Effector CD8-positive, alpha-beta T cell (primary cell): ENCODE measurements around the gene SERBP1.
"Not testable (repeated sequence)": the region's sequence is repeated elsewhere in the genome, so short reads cannot be mapped to it uniquely, and the experiment has no call there.

Source experiments
- DNase-seq: peaks from one replicate; lab custom pipeline; 2025; lab: John Stamatoyannopoulos, UW

Gene SERBP1

DNA sequence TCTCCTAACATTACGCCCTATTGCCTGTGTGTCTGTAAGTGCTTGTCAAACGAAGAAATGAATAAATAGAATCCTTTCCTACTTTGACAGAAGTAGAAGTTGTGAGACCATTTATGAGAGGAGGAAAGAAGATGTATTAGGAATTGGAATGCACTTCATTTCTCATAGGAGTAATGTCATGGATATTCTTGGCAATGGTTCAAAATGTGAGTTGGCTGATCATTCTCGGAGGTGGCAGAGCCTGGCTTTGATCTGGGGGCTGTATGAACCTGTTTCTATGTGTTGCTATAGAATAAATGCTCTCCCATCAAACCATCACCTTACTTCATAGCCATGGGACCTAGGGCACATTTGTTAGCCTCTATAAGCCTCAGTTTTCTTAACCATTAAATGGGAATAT is 10.1 kb upstream of the SERBP1 start:
- no peak for DNase-seq

DNA sequence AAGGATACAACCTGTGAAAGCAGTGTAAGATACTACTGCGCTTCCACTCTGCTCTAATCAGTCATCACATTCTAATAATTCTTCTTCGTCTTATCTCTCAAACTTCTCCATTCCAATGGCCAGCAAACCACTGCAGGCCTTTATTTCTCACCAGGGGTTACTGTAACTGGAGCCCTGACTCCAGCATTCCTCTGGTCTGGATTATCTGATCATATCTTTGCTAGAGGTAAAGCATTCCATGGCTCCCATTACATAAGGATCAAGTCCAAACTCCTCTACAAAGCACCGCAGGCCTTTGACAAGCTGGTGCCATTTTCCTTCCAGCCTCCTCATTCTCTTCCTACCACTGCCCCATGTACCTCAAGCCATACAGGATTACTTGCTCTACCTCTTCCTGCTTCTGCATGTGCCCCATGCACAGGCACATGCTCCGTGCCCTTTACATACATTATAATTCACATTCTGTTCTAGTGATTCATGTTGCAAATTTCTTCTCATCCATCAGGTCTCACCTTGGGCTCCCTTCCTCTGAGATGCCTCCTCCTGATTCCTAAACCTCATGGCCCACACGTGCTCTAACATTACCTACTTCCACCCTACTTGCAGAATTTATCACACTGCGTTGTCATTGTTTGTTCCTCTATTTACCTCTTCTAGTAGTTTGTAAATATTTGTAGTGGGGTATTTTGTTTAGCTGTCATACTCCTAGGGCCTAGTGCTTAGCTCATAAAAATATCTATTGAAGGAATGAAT is 9.3 kb upstream of the SERBP1 start:
- no peak for DNase-seq

DNA sequence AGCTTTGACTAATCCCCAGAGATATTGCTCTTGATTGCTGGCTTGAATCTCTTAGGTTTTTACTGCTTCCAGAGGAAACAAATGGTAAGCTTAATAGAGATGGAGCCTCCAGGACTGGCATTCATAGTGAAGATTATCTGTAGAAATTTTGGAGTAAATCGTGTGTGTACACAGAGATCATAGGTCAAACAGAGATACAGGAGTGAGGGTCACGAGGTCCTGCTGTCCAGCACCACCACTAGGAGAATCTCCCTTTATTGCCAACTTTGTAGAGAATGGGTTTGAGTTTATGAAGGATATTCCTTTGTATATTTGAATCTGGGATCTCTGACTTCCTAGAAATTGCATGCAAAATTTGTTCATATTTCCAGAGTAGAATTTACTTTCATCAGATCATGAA is 7.8 kb upstream of the SERBP1 start:
- DNase-seq = no peak

DNA sequence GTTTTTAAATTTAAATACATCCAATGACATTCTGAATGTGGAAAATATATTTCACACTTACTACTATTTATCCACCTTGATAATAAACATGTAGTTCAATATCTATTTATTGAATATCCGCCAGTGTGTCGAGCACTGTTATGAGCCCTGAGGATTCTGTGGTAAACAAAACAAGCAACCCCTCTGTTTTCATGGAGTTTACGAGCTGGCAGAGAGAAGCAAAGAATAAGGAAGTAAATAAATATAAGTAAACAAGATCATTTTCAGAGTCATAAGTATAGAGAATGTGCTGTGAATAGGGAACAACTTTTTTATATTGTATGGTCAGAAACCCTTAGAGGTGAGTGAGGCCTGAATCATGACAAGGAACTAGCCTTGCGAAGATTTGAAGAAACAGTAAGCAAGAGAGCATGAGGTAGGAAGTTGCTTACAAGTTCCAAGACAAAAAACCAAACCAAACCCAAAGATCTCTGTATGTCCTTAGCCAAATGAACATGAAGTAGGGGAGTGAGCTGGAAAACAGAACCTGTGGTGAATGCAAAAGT is 6.4 kb upstream of the SERBP1 start:
- no peak for DNase-seq

DNA sequence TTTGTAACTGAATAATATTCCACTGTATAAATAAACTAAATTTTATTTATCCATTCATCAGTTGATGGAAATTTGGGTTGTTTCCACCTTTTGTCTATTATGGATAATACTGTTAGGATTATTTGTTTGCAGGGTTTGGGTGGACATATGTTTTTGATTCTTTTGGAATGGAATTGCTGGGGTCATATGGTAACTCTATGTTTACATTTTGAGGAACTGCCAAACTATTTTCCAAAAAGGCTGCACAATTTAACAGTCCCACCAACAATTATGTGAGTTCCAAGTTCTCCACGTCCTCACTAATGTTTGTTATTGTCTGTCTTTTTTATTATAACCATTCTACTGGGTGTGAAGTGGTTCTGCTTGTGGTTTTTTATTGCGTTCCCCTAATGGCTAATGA is 4.3 kb upstream of the SERBP1 start:
- DNase-seq = no peak

DNA sequence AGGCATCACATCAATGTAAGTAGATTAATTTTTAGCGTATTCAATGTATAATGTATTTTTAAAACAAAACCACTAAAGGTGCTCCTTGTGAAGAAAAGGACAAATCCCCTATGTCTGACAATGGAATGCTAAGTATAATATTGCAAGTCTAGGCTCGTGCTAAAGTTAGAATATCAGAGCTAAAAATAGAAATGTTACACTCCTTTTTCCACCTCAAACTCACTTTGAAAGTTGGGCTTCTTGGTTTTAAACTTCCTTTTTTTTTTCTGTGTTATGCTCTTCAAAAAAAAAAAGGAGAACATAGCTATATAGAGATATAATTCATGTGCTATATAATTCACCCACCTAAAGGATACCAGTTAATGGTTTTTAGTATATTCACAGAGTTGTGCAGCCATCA is 3.6 kb upstream of the SERBP1 start:
- no peak for DNase-seq

DNA sequence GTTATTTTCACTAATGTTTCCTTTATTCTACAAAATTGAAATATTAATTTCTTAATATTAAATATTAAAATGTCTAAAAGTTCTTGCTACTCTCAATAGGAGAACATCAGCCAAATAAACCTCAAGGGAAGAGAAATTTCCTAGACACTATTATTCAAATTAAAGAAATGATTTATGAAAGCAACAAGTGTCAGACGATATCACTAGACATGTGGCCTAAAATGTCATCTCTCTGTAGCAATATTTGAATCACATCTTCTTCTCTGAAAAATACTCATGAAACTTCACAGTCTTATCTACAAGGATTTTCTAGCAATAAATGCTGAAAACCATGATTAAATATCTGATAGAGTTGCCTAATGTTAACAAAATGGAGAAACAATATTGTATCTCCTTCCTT is 2.5 kb upstream of the SERBP1 start:
- DNase-seq = no peak

DNA sequence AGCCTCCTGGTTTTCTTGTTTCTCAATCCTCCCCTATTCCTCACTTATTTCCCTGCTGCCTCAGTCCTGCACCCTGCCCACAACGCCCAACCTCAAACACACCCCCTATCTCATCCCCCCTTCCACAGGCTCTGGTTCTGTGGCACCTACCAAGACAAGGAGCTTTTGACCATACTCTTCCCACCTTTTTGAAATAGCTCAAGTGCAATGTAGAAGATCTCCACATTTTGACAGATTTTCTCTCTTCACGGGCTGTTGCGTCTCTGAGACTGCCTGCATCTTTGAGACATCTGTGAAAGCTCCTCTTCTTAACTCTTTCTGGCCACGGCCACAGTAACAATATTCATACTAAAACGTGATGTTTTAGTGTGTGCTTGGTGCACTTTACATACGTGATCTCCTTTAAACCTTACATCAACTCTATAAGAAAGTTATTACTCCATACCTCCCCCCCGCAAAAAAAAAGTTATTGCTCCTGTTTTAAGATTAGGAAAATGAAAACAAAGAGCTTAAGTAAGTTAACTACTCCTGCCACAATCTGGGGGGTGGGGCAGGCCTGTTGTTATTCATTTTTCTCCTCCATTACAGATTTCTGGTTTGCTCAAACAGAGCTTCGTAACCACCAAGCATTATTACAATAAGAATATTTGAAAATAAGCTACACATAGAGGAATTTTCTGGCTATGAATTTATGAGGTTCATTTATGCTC is 1.8 kb upstream of the SERBP1 start:
- DNase-seq = no peak

DNA sequence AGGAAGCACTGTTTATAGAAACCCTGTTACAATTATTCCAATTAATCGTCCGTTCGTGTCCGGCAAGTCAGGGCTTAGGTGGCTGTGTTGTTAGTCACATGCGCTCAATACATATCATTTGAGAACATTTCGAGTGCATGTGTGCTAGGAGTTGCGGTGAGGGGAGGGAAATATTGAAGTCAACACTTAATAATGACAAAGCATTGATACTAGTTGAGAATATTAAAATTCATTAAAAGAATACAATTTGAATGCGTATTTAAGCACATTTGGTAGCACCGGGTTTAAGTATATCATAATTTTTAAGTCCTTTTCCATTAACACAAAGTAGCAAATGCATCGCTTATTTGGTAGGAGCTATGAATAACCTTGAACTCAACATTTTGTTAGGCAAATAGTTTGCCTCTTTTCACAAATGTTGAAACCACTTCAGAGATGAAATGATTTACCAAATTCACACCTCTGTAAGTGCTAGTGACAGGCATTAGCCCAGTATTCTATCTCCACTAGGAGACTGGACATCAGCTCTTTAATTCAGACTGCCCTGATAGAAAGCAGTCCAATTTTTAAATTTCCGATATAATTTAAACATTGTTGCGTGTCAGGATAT is 1.1 kb upstream of the SERBP1 start:
- DNase-seq = no peak

DNA sequence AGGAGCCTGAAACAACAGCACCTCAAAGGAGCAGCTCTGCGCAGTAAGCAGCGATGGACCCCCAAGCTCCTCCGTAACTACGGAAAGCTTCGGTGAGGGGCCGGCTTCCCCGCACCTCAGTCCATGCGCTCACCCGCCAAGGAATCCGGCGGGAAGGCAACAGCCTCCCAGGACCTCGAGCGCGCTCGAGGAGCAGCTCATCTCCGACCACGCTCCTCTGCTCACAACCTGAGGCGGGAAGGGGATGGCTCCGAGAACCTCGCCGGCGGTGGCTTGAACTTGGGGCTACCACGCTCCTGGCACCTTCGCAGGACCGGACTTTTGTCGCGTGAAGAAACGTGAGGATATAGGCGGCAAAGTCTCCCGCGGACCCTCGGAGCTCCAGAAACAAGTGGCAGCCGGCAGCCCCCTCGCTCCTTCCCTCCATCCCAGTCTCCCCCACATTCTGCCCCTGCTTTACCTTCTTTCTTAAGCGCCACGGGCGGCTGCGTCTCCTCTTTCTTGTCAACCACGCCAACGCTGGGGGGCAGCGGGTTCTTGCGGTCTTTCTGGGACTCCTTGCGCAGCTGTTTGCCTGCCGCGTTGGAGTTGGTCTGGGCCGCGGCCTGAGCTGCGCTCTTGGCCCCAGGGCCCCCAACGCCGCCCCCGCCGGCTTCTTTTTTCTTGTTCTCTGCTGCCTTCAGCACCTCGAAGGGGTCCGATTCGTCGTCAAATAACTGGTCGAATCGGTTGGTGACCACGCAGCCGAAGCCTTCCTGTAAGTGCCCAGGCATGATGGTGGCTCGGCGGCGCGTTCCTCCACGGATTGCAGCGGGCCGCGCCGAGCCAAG is 459 bp downstream of the SERBP1 start:
- DNase-seq = no peak

DNA sequence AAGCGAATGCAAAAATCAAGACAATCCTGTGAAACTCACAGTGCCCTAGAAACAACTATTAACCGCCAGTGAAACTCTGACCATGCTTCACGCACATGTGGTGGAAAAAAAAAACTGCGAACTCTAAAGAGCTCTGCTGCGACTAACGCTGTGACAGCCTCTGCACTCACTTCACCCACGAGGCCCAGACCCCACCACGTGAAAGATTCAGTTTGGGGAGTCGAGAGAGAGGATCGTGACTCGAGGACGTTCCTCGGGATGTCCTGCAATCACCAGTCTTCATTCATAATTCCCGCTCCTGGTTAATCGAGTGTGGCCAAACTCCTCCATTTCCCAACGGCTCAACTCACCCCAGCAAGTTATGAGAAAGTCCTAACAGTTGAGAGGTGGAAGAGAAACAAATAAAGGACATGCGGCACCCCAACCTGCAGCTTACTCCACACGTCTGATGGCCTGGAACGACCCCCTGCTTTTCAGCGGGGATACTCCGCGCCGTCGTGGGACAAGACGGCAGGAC is 1.1 kb downstream of the SERBP1 start:
- no peak for DNase-seq

DNA sequence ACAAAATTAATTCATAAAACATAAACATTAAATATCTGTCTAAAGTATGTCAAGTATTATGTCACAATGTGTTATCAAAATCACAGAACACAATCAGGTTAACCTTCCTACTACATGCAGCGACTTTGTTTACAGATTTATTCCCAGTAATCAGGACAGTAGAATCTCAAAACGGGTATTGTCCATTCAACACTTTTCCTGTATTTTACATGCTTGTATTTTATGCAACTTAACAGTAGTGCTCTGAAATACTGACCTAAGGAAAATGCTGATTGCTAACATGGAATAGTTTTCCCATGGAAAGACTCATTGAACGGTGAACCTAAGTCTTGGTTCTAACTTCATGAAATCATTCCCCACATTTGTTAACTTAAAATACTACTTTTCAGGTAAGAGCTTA is 2.3 kb downstream of the SERBP1 start:
- DNase-seq = no peak

DNA sequence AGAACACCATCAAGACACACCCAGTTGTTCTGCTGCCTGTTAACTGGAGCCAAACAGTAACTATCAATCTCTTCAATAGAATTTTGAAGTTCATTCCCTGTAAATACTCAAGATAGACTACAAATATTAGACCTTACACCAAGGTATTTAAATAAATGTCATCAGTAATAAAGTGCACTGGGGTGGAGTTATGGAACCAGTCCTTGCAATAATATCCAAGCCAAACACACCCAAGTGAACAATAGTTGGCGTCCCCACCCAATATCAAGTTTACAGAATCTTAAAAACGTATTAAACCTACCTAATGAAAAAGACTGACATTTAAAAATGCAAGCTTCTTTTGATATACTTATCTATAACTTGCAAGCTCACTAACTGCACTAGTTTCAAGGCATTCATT is 2.7 kb downstream of the SERBP1 start:
- DNase-seq = no peak

DNA sequence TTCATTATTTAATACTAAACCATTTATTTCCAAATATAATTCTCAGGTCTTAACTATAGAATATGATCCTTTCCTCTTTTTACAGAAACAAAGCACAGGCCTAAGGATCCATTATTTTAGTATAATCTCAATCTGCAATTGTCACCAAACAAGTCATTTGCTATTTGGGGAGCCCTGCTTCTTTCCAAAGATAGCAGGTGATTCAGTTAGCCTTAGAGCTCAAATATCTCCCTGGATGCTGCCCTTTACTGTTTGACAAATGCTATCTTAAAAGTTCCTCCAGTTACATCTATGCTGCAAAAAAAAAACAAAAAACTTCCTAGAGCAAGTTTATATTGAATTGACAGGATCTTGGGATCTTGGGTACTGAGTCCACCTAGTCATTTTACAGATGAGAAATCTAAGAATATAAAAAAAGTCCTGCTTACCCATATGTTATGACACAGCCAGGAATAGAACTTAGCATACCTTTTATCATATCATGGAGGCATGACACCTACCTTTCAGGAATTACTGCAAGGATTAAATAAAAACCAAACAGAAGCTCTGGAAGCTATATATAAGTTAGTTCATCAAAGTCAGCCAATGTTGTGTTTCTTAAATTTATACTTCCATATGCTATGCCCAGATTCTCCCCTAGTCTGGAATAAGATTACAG is 9.2 kb downstream of the SERBP1 start:
- no peak for DNase-seq

DNA sequence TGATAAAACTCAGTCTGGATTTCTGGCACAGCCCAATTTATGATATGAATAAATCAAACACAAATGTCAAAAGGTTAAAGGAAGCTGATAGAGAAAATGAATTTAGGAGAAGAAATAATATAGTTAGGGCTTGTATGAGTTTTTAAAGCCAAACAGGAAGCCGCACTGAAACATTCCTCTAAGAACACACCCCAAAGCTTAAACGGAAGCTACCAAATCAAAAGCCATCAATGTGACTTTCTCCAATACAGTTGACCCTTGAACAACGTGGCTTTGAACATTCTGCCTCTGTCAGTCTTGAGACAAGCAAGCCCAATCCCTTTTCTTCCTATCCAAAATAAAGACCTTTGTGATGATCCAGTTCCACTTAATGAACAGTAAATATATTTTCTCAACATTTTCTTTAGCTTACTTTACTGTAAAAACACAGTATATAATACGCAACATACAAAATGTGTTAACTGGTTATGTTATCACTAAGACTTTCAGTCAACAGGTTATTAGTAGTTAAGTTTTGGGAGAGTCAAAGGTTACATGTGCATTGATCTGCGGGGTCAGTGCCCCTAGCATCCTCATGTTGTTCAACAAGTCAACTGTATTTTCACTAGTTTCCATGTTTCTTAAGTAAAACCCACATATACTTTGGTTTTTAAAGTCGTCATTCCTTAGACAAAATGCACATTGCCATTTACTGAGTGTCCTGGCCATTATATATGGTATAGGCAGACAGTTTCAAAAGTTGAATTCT is 11.2 kb downstream of the SERBP1 start:
- no peak for DNase-seq

DNA sequence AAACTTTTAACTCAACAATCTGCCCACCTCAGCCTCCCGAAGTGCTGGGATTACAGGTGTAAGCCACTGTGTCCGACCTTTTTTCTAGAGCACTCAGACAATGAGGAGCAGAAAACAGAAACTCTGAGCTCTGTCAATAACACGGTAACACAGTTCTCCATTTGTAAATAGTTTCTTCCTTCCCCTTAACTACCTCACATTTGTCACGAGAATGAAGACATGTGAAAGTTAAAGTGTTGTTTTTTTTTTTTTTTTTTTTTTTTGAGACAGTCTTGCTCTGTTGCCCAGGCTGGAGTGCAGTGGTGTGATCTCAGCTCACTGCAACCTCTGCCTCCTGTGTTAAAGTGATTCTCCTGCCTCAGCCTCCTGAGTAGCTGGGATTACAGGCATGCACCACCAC is 12.5 kb downstream of the SERBP1 start:
- DNase-seq = not testable (repeated sequence)

DNA sequence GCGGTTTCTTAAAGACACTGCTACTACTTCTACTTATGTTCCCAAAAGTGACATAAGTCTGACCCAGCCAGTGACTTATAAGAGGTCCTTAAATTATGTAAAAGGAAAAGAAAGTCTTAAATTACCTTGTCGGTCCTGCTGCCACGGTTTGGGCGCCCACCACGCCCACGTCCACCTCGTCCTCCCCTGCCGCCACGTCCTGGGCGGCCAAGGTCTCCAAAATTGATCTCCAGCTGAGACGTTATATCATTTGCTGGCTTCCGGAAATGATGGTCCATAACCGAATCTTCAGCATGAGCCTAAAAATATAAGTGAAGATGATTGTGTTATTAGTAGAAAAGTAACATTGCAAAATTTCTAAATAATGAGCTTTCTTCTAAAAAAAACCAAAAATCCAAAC is 15.2 kb downstream of the SERBP1 start:
- no peak for DNase-seq

DNA sequence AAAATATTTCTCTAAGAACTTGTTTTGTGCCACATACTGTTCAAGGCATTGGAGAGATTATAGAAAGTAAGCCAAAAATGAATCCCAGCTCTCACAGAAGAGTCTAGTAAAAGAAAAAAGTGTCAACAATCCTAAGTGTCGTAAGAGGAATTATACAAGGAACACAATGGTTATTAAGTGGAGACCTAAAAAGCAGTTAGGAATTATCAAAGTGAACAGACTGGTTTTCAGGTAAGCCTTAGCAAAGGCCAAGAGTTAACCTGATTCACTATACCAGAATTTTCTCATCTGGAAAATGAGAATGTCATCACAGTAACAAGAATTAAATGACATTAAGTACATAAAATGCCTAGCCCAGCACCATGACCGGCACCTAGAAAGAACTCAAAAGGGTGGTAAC is 15.6 kb downstream of the SERBP1 start:
- DNase-seq = no peak

DNA sequence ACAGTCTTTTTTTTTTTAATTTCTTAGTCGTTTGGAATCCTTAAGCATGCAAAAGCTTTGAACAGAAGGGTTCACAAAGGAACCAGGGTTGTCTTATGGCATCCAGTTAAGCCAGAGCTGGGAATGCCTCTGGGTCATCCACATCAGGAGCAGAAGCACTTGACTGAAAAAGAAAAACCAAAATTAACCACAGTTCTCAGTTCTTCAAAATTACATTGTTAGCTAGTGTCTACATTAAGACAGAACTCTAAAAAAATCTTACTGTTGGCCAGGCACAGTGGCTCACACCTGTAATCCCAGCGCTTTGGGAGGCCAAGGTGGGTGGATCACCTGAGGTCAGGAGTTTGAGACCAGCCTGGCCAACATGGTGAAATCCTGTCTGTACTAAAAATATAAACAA is 17.1 kb downstream of the SERBP1 start:
- not testable (repeated sequence) for DNase-seq

DNA sequence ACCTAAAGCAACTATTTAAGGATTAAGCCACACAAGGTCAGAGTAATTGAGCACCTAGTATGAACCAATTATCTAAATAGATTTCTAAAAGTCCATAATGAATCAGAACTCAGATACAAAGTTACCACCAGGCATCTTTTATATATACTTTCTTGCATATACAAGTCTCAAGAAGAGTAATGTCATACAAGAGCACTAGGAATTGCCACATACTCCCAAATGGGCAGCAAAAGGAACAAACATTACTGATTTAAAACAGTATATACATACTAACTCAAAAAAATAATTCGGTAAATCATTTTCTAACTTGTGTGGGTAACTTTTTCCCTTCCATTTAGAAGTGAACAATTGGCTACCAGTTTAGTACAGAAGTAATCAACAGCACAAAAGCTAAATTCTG is 22.1 kb downstream of the SERBP1 start:
- DNase-seq = no peak

DNA sequence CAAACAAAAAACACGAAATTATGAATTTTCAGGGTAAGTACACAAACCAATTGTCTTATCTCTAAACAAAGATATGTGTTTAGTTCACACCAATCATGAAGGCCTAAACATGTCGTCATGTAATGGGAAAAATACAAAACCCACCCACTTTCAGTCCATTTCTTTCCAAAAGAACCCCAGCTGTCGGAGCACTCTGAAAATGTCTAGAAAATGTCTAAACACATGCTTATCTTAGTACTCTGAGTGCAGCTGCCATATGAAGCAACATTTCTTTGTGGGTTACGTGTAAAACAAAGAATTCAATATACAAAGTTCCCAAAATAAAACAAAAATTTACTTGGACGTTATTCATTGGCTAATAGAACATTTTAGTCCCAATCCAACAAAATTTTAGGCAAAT is 22.7 kb downstream of the SERBP1 start:
- no peak for DNase-seq
